Stimulated activated naive CD4-positive, alpha-beta T cell treated with Interleukin-2 at 50 U/mL for 16 hours (primary cell): Measurements from ENCODE around the gene PIM3.
A peak's percentile ranks its signal among the peaks of the same experiment; 100 is the strongest.

Experiments used
- DNase-seq: peaks from one replicate; lab custom pipeline; 2025; lab: John Stamatoyannopoulos, UW

PIM3 gene

DNA sequence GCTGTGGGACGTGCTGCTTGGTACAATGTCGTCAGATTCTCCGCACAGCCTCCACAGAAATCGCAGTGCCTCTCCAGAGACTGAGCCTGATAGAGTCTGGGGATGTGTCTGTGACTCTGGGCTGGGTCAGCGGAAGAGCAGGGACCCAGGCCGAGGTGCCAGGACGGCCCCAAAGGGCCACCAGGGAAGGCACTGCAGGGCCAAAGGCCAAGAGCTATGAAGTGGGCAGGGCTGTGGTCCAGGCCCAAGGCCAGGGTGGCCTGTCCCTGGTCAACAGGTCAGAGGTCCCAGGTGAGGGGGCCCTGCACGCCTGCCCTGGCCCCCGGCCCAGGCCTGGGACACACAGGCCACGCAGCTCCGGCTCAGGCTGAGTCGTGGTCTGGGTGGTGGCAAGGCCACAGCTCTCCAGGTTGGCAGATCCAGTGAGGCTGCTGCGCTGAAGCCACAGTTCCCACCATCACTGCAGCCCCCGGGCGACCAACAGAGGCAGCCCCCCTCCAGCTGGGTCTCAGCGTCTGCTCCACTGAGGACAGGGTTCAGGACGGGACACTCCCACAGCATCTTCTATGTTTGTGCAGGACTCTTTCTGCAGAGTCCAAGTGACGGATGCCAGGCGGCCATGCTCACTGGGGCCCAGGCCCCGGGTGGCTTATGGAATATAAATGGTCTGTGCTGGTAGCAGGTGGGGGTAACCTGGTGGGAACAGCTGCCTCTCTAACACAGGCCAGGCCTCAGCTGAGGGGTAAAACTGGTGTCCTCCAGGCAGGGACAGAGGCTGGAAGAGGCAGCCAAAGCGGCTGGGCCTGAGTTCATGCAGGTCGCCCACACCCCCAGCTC, 4.8 kb upstream of the PIM3 start:
- no peak for DNase-seq

DNA sequence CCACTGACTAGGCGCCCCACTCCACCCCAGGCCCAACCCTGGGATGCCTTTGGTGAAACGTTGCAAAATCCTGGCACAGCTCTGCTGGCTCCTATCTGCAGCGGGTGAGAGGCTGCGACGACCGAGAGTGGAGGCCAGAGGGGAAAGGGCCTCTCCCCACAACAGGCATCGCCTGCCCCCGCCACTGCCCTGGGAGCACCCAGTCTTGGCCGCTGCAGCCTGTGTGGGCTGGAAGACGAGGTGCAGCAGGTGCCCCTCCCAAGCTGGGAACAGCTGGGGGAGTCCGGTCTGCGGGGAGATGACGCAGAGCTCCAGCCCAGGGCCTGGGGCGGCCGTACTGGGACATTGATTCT, 4.2 kb upstream of the PIM3 start:
- no peak for DNase-seq

DNA sequence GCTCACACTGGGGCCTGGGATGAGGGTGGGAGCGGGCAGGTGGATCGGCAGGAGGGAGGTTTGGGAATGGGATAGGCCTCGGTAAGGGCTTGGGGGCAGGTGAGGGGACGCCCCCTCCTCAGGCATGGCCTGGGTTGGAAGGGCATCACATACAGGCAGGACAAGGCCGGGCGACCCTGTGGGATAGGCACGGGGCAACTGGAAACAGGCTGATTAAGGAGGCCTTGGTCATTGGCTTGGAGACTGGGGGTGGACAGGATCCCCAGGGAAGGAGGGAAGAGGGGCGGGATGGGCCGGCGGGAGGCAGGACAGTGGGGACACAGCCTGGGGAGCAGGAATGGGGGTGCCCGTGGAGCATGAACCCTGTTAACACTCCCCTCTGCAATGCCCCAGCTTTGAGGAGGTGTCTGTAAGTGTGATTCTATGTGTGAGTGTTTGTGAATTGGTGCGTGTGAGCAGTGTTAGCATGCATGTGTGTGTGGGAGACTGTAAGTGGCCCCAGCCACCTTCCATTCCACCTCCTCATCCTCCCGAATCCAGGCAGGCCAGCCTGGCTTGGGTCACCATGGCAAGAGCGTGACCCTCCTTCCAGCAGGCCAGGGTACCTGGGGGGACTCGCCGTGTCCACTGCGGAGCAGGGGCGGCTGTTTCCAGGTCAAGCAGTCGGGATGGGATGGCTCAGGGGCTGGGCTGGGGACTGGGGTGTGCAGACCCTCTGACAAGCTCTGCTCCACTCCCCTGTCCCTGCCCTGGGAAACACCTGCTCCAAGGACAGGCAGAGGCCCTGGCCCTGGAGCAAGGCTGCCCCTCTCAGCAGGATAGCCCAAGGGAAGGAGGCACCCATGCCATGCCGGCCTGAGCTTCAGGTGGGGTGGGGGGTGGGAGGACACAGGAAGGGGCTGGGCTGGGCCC, 3.4 kb upstream of the PIM3 start:
- no peak for DNase-seq

DNA sequence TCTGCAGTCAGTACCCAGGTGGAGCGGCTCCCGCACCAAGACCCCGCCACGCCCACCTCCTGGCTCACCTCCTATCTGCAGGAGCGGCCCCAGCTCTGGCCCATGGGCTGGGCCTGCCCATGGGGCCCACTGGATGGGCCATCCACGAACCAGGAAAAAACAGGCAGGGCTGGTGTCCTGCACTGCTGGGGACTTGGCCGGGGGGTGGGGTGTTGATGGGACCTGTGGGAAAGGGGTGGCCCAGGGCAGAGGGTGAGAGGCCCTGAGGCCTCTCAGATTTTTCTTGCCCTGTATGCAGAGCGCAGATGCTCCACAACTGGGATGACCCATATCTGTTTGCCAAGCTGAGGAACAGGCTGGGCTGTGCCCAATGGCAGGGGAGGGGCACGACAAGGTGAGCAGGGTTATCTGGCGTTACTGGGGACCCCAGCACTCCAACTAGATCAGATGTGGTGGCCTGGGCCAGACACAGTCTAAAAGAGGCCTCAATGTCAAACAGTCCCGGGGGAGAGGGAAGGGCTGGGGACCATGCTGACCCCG, 2.7 kb upstream of the PIM3 start:
- no peak for DNase-seq

DNA sequence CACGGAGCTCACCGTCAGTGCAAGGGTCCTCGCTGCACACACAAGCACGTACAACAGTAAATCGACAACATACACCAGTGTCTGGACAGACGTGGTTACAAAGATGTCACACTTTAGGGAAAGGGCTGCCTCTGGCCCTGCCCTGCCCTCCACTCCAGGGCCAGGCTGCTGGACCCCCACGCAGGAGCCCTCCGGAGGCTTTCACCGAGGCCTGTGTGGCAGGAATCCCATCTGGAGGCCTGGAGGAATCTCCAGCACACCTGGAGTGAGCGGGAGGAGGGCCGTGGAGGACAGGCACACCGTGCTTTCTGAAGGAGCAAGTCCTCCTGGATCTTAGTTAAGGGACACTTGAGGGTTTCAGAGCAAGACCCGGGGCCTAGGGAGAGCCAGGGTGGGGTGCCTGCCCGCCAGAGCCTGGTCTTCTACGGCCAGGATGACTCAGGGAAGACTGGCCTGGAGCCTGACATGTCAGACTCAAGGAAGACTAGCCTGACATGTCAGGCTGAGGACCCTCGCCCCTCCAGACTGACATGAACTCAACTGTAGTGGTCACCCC, 2.1 kb upstream of the PIM3 start:
- DNase-seq = no peak

DNA sequence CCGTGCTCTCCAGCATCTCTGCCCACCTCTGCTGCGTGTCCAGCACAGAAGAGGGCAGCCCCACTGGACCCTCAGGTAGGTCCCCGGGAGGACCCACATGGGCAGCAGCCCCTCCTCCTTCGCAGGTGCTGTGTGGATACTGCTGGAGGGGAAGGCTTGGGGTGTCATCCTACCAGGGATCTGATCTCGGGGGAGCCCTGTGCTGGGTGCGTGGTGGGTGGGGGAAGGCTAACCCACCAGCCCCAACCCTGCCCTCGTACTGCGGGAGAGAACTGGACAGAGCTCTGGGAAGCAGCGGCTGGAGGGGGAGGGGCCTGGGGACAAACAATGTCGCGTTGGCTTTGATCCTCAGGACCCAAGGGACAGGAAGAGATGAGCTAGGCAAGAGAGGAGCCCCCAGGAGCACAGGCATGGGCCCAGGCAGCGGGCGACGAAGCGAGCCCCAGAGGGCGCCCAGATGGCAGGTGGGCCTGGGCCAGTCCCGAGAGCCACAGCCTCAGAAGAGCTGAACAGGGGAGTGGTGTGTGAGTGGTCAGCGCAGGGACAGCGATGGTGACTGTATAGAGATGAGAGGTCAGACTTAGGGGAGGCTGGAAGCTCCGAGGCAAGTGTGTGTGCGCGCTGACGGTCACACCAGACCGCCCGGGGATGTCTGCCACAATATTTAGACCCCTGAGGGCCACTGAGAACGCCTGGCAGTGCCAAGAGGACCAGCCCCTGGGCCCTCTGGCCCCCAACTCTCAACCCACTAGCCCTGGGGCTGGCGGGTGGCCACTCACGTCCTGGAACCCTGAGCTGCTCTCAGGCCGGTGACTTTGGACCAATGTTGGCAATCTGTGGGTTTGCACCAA, 1.4 kb upstream of the PIM3 start:
- no peak for DNase-seq

DNA sequence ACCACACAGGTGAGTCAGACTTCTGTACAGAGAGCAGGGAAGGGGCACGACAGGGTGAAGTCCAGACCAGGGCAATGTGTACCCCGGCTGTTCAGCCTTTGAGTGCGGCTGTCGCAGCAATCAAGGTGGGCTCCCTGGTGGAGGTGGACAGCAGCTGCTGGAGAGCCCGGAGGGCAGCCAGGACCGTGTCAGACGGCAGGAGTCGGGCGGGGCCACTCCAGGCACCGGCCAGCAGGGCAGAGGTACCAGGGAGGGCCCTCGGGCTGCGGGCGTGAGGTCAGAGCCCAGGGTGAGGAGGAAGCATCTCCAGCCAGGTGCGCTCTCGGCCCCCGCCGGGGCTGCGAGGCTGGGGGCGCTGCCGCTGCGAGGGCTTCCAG, 802 bp upstream of the PIM3 start:
- no peak for DNase-seq

DNA sequence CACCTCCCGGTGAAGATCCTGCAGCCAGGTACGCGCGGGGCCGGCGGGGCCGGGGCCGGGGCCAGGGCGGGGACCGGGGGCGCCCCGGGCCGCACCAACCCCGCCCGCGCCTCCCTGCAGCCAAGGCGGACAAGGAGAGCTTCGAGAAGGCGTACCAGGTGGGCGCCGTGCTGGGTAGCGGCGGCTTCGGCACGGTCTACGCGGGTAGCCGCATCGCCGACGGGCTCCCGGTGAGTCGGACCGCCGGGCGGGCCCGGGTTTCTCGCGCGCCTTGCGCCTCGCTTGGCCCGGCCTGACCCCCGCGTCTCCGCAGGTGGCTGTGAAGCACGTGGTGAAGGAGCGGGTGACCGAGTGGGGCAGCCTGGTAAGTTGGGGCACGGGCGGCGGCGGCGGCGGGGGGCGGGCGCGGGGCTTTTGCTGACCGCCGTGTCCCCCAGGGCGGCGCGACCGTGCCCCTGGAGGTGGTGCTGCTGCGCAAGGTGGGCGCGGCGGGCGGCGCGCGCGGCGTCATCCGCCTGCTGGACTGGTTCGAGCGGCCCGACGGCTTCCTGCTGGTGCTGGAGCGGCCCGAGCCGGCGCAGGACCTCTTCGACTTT, 531 bp downstream of the PIM3 start:
- DNase-seq = peak; percentile 53

DNA sequence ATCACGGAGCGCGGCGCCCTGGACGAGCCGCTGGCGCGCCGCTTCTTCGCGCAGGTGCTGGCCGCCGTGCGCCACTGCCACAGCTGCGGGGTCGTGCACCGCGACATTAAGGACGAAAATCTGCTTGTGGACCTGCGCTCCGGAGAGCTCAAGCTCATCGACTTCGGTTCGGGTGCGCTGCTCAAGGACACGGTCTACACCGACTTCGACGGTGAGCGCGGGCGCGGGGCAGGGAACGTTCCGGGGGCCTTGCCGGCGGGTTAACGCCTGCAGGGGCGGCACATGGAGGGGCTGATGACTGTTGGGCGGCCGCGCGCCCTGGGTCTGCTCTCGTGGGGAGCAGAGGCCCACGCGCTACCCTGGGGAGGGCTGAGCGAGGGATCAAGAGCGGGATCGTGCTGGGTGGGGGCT, 1.0 kb downstream of the PIM3 start:
- DNase-seq = no peak

DNA sequence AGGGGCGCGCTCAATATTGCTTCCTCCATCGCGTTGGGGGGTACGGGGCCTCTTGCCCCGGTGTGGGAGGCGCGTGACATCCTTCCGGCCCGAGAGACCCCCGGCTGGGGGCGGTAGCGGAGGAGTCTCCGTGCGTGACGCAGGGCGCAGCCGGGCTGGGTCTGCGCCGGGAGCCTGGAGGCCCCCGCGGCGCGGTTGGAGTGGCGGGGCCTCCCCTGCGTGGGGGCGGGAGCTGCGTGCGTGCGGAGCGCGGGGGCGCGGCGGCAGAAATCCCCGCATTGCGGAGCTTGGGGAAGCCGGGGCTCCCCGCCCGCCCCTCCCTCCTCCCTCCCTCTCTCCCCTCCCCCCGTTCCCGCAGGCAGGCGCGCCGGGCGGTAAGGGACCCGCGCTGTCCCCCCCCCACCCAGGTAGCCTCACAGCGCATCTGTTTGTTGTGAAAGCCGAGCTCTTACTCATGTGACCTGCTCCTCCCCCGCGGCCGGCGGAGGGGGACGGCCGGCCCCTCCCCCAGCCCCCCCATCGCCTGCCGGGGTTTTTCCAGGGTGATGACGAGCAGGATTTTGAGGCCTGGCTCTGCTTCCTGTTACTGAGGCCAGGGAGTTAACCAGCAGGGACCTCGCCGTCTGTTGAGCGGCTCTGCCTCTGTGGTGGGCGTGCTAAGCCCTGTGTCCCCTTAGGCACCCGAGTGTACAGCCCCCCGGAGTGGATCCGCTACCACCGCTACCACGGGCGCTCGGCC, 1.6 kb downstream of the PIM3 start:
- DNase-seq = peak; percentile 90

DNA sequence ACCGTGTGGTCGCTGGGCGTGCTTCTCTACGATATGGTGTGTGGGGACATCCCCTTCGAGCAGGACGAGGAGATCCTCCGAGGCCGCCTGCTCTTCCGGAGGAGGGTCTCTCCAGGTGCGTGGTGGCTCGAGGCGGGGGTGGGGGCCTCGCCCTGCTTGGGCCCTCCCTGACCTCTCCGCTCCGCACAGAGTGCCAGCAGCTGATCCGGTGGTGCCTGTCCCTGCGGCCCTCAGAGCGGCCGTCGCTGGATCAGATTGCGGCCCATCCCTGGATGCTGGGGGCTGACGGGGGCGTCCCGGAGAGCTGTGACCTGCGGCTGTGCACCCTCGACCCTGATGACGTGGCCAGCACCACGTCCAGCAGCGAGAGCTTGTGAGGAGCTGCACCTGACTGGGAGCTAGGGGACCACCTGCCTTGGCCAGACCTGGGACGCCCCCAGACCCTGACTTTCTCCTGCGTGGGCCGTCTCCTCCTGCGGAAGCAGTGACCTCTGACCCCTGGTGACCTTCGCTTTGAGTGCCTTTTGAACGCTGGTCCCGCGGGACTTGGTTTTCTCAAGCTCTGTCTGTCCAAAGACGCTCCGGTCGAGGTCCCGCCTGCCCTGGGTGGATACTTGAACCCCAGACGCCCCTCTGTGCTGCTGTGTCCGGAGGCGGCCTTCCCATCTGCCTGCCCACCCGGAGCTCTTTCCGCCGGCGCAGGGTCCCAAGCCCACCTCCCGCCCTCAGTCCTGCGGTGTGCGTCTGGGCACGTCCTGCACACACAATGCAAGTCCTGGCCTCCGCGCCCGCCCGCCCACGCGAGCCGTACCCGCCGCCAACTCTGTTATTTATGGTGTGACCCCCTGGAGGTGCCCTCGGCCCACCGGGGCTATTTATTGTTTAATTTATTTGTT, 2.4 kb downstream of the PIM3 start:
- no peak for DNase-seq

DNA sequence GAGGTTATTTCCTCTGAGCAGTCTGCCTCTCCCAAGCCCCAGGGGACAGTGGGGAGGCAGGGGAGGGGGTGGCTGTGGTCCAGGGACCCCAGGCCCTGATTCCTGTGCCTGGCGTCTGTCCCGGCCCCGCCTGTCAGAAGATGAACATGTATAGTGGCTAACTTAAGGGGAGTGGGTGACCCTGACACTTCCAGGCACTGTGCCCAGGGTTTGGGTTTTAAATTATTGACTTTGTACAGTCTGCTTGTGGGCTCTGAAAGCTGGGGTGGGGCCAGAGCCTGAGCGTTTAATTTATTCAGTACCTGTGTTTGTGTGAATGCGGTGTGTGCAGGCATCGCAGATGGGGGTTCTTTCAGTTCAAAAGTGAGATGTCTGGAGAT, 3.1 kb downstream of the PIM3 start:
- no peak for DNase-seq

DNA sequence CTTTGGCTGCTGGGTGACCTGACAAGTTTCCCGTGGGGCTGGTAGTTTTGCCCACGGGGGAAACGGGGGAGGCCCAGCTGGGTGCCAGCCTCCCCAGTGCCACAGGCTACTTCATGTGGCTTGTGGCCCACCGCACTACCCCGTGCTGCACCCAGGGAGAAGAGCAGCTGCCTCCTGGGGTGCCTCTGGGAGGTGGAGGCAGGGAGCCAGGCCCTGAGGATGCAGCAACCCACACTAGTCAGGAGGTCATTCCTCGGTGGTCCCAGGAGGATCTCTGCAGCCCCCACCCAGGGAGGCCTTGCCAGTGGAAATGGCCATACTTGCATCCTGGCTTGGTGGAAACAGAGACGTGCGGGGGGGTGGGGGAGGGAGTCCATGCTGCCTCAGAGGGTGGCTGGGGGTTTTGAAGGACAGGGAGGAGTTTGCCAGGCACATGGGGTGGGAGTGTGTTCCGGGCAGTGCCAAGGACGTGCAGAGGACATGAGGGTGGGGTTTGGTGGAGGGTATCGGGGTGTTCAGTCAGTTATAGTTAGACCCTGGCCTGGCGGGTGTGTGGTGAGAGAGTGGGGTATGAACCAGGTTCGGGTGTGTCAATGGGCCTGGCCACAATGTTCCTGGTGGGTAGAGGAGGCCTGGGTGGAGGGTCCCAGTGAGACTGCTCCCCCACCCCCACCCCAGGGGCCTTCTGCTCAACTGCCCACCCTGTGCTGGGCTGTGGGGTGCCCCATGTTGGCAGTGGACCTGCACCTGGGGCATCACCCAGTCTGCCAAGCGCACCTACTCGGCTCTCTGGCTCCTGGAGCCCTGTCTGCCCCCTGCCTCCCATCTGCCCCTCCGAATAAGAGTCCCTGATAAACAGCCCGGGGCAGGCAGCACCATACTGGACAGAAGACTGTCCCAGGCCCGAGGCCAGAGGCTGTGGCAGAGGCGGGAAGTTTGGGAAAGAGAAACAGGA, 3.8 kb downstream of the PIM3 start:
- no peak for DNase-seq

DNA sequence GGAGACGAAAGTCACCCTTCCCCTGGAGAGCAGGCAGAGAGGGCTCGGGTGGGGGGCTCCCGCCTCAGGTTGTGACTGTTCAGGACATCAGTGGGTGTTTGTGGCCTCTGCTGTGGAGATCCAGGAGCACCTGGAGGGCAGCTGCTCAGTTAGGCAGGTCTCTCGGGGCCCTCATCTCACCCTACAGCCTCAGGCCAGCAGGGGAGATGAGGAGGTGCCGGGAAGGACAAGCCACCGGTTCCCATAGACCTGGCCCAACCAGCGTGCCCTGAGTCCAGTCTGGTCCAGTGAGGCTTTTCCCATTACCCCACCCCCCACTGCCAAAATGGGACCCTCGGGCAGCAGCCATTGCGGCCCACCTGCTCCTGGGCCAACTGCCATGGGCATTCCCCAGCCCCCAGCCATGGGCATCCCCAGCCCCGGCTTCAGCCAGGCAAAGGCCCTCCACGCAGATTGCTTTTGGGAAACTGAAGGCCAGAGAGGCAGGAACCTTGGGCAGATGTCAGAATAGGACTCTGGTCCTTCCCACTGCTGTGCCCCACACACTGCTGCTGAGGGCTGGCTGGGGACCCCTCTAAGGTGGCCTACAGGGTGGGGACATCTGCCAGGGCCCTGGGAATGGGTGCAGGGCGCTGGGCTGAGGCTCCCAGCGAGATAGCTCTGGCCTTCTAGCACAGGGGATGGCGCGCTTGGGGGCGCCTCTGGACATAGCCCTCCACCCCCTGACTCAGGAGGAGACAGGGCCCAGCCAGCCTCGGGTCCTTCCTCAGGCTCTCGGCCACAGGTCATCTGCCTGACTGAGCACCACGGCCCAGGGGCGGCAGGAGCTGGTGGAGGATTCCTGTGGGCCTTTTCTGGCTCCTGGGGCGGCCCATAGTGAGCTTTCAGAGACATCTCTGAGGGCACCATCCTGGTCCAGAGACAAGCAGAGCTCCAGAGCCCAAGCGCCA, 4.8 kb downstream of the PIM3 start:
- no peak for DNase-seq

DNA sequence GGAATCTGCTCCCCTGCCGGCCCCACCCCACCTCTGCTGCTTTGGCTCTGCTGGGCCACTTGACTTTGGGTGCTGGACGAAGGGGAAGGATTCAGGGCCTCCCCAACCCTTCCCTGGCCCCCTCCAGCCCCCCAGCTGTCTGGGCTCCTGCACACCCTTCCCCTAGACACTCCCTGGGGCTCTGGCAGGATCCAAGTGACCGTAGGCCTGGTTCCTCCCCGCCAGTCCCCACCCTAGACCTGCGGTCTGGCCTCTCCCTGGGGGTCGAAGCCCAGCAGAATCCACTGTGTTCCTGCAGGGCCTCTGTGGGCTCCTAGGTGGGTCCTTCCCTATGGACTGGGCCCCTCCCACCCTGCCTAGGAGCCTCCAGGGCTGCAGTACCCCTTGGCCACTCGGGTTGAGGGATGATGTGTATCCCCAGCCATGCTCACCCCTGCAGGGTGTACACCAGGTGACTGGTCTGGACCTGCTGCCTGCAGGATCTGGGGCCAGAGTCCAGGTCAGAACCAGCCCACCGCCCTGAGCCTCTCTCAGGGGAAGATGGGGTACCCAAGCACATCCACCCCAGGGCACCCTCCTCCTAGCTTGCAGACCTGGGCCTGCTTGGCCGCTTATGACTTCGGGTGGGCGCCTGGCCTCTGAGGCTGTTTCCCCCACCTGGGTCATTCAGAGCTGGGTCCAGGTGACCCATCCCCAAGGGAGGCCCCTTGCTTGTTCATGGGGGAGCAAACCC, 5.6 kb downstream of the PIM3 start:
- no peak for DNase-seq
